ENCODE results near the gene GDNF. TPM values are rescaled to one million over a fixed set of nuclear protein-coding genes. Genes with fewer than 3 reads are reported as not detected.

Gene GDNF
- total and polyA plus RNA-seq, 8 donors = 0.04 to 0.47 TPM; not detected in 6

DNA sequence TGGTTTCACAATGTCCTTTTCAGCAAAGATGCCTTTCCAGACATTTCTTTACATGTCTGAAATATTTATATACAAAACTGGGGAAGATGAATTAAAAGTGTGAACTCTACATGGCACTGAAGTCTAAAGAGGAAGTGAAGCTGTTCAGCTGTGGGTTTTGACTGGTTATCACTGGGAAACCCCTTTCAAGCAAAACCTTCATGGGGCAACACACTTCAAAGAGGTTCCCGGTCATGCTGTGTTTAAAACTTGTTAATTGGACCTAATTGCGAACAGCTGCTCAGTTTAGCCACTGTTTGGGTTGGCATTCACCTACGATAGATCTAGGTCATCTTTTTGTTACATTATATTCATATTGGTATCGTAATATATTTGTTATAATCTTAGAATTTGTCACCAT is 20.0 kb upstream of the GDNF start:
- no peaks in the 10 kb centered on the region for H3K27me3 ChIP-seq
- no peaks in the 10 kb centered on the region for H3K9me3 ChIP-seq
- H3K27ac ChIP-seq = no peak overlapping the region
- no peaks in the 10 kb centered on the region for H3K4me1 ChIP-seq
- FAIRE-seq (no peak), ATAC-seq (no peak), DNase-seq (no peak)
- no peaks in the 10 kb centered on the region for H3K36me3 ChIP-seq
- WGBS, 2 donors = 62 to 73% methylated on average over 4 of the region's 4 CpGs
- H3K4me3 ChIP-seq = no peak overlapping the region
- TF ChIP-seq, protein P1, sequence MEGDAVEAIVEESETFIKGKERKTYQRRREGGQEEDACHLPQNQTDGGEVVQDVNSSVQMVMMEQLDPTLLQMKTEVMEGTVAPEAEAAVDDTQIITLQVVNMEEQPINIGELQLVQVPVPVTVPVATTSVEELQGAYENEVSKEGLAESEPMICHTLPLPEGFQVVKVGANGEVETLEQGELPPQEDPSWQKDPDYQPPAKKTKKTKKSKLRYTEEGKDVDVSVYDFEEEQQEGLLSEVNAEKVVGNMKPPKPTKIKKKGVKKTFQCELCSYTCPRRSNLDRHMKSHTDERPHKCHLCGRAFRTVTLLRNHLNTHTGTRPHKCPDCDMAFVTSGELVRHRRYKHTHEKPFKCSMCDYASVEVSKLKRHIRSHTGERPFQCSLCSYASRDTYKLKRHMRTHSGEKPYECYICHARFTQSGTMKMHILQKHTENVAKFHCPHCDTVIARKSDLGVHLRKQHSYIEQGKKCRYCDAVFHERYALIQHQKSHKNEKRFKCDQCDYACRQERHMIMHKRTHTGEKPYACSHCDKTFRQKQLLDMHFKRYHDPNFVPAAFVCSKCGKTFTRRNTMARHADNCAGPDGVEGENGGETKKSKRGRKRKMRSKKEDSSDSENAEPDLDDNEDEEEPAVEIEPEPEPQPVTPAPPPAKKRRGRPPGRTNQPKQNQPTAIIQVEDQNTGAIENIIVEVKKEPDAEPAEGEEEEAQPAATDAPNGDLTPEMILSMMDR (IDR thresholded peaks at IDR 0.05) = no peak
- intact Hi-C loops (cut with DNase I) = no loop called here

DNA sequence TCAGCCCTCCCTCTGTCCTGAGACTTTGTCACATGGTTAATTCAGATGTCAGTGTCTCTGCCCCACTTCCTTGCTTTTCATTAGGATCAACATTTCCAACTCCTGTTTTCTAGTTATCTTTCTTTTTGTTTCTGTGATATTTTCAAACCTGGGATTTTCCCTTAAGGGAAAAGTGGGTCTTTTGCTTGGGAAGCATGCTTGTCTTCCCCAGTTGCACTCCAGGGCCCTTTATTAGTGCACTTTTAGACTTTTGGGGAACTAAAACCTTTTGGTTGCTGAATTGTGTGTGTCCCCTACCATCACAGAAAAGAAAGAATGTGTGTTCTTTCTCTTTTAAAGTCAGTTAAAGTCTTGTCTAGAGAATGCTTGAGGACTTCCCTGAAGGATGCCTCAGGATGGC is 18.4 kb upstream of the GDNF start:
- Histone ChIP-seq H3K27me3 (no peaks in the 10 kb centered on the region), H3K4me3 (no peak overlapping the region), H3K36me3 (no peaks in the 10 kb centered on the region), H3K27ac (no peak overlapping the region), H3K9me3 (no peaks in the 10 kb centered on the region), H3K4me1 (no peaks in the 10 kb centered on the region)
- TF ChIP-seq, protein P1 (IDR thresholded peaks at IDR 0.05) = no peak
- intact Hi-C loops (cut with DNase I) = no loop called here
- no peak for ATAC-seq
- no peak for FAIRE-seq
- DNase-seq = no peak

DNA sequence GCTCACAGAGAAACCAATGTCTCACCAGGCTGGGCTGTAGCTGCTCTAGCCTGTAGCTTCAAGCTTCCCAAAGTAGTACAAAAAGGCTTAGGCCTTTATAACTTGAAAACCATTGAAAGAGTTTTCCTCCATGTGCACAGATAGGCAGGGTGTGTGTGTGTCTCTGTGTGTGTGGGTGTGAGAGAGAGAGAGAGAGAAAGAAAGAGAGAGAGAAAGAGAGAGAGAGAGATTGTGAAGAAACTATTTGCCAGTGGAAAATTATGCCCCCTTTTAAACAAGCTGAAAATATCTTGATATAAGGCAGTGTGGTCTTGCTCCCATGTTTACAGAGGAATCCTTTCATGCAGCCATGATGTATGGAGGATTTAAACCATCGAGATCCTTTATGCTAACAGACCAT is 17.9 kb upstream of the GDNF start:
- 51 to 65% methylated on average over 1 of the region's 1 CpG for WGBS, 2 donors
- FAIRE-seq = no peak
- H3K36me3 ChIP-seq = no peaks in the 10 kb centered on the region
- TF ChIP-seq, protein P1 (IDR thresholded peaks at IDR 0.05) = no peak
- no peak overlapping the region for H3K27ac ChIP-seq
- H3K27me3 ChIP-seq = peaks cover 0 to 3% (median 0%) of the 10 kb centered on the region in 4 donors
- intact Hi-C loops (cut with DNase I) = no loop called here
- no peak overlapping the region for H3K4me3 ChIP-seq
- H3K4me1 ChIP-seq = no peaks in the 10 kb centered on the region
- DNase-seq = no peak
- H3K9me3 ChIP-seq = no peaks in the 10 kb centered on the region
- no peak for ATAC-seq

DNA sequence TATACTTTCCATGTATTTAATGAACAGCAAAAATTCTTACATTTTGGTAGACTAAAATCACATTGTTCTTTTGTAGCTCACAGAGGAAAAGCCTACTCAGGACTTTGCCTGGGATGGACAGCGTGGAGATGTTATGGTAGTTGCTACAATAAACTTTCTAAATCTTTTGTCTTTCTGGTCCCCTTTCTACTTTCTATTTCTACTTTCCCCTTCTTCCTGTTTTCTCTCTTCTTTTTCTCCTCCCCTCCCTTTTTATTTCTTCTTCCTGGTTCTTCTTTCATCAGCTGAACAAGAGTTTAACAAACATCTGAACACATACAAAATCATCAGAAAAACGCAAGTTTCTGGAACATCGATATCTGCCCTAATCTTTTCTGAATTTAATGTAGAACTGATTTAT is 15.6 kb upstream of the GDNF start:
- TF ChIP-seq, protein P1 (IDR thresholded peaks at IDR 0.05) = no peak
- Histone ChIP-seq H3K27me3 (peaks cover 0 to 5% (median 0%) of the 10 kb centered on the region in 4 donors), H3K4me3 (no peak overlapping the region), H3K9me3 (no peaks in the 10 kb centered on the region), H3K27ac (no peak overlapping the region), H3K4me1 (no peaks in the 10 kb centered on the region), H3K36me3 (no peaks in the 10 kb centered on the region)
- intact Hi-C loops (cut with DNase I) = no loop called here
- 87 to 93% methylated on average over 3 of the region's 3 CpGs for WGBS, 2 donors
- DNase-seq = no peak
- no peak for FAIRE-seq
- ATAC-seq = no peak

DNA sequence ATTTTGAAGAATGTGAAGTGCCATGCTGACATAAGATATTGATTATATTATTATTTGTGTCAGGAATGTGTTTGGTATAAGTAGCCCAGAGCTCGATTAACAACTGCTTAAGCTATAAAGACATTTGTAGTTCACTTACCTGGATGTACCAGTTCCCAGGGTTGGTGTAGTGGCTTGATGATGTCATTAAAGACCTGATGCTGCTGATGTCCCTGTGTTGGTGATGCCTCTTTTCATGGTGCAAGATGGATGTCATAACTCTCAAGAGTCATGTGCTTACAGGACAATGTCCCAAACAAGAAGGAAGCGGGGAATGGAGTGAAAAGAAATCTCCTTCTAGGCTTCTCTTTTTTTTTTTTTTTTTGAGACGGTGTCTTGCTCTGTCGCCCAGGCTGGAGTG is 11.5 kb upstream of the GDNF start:
- no peak for DNase-seq
- Histone ChIP-seq H3K27ac (no peak overlapping the region), H3K4me3 (no peak overlapping the region), H3K27me3 (peaks cover 0 to 5% (median 0%) of the 10 kb centered on the region in 4 donors), H3K9me3 (no peaks in the 10 kb centered on the region), H3K4me1 (no peaks in the 10 kb centered on the region), H3K36me3 (no peaks in the 10 kb centered on the region)
- intact Hi-C loops (cut with DNase I) = no loop called here
- WGBS, 2 donors = 64 to 78% methylated on average over 4 of the region's 4 CpGs
- TF ChIP-seq, protein P1 (IDR thresholded peaks at IDR 0.05) = no peak
- FAIRE-seq = no peak
- ATAC-seq = no peak
